Muscle layer of colon (tissue), 2 donors: ENCODE results near the gene TAOK3.
"Not testable (repeated sequence)": the region's sequence is repeated elsewhere in the genome, so short reads cannot be mapped to it uniquely, and the experiment has no call there.

Source experiments
- H3K27ac ChIP-seq: one replicate; pipeline ENCODE4 v1.7.0; 2013; ENCODE audit warnings: low read depth, mild to moderate bottlenecking, low read length, moderate library complexity
- H3K27me3 ChIP-seq, 2 donors: one replicate each; pipeline ENCODE4 v1.7.0; 2013; ENCODE audit warnings: low read length in 2 of 2, mild to moderate bottlenecking in 2 of 2; ENCODE audit not compliant: insufficient read depth in 2 of 2, control insufficient read depth in 1 of 2
- H3K36me3 ChIP-seq: one replicate; pipeline ENCODE4 v1.7.0; 2013; ENCODE audit warnings: mild to moderate bottlenecking, low read length; ENCODE audit not compliant: insufficient read depth
- H3K4me1 ChIP-seq: one replicate; pipeline ENCODE4 v1.7.0; 2013; ENCODE audit warnings: mild to moderate bottlenecking, low read length; ENCODE audit not compliant: insufficient read depth
- H3K4me3 ChIP-seq, 2 donors: one replicate each; pipeline ENCODE4 v1.7.0; 2013; ENCODE audit warnings: low read length in 2 of 2, low read depth in 1 of 2, mild to moderate bottlenecking in 1 of 2, moderate library complexity in 1 of 2
- H3K9ac ChIP-seq: one replicate; pipeline ENCODE4 v1.7.0; 2013; ENCODE audit warnings: low read length
- H3K9me3 ChIP-seq: one replicate; pipeline ENCODE4 v1.7.0; 2013; ENCODE audit warnings: mild to moderate bottlenecking, low read length
- donor health status: abdominal sarcoma.
- donor health status: Adenocarcinoma of cecum.

TAOK3 gene

DNA sequence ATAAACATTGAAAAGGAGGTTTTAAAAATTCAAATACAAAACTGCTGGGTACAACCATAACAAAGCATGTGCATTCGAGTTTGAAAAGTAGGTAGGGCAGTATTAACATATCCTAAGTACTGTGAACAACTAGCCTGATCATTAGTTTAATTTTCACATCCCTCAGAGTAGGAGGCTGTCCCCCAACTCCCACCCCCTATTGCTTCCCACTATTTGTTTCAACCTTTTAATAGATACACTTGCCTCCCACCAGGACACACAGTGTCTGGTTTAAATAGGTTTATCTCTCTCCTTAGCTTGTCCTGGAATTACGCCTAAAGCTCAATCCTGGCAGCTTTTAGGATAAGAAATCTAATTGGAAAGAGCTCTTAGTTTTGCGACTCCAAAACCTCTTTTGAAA is 2.1 kb downstream of the TAOK3 start:
- Histone ChIP-seq H3K36me3 (no peaks in the 10 kb centered on the region), H3K4me3 (peak overlapping the region in 1 of 2 donors; percentile 88), H3K9ac (peak overlapping the region; percentile 19), H3K27me3 (no peaks in the 10 kb centered on the region), H3K27ac (no peak overlapping the region), H3K4me1 (peaks cover 27% of the 10 kb centered on the region), H3K9me3 (no peaks in the 10 kb centered on the region)

DNA sequence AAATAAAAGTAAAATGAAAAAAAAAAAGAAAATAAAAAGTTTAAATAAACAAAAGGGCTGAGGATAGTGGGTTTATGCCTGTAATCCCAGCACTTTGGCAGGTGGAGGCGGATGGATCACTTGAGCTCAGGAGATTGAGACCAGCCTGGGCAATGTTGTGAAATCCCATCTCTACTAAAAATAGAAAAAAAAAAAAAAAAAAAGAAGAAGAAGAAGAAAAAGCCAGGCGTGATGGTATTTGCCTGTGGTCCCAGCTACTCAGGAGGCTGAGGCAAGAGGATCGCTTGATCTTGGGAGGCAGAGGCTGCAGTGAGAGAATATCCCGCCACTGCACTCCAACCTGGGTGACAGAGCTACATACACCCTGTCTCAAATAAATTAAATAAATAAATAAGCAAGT is 3.9 kb downstream of the TAOK3 start:
- peaks cover 18% of the 10 kb centered on the region for H3K4me1 ChIP-seq
- H3K27me3 ChIP-seq = no peaks in the 10 kb centered on the region
- H3K9me3 ChIP-seq = no peaks in the 10 kb centered on the region
- no peak overlapping the region for H3K27ac ChIP-seq
- no peak overlapping the region for H3K4me3 ChIP-seq
- no peaks in the 10 kb centered on the region for H3K36me3 ChIP-seq
- H3K9ac ChIP-seq = no peak overlapping the region

DNA sequence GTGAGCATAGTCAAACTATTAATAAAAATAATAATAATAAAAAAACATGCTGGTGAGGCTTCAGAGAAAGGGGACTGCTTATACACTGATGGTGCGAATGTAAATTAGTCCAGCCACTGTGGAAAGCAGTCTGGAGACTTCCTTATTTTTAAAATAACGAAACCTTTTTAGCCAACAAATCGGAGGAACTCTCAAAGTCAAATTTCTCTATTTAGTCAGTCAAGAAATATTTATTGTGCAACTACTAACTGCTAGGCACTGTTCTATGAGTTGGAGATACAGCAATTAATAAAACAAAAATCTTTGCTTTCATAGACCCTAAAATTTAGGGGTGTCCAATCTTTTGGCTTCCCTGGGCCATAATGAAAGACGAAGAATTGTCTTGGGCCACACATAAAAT is 10.8 kb downstream of the TAOK3 start:
- no peaks in the 10 kb centered on the region for H3K36me3 ChIP-seq
- no peak overlapping the region for H3K9ac ChIP-seq
- peaks cover 9% of the 10 kb centered on the region for H3K4me1 ChIP-seq
- no peaks in the 10 kb centered on the region for H3K9me3 ChIP-seq
- no peak overlapping the region for H3K27ac ChIP-seq
- H3K27me3 ChIP-seq = no peaks in the 10 kb centered on the region
- H3K4me3 ChIP-seq = no peak overlapping the region

DNA sequence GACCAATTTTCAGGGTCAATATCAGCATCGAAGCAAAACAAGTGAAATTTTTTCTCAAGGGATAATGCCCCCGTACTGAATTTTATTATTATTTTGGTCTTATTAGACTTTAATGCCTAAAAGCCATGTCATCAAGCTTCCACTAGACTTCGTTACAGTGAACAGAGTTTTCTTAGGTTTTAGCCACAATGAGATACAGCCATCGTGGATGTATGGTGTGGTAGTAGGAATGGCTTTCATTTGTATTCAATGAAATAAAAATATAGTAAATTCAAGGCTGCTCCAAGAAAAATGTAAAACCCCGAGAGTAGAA is 11.7 kb downstream of the TAOK3 start:
- no peak overlapping the region for H3K9ac ChIP-seq
- H3K36me3 ChIP-seq = no peaks in the 10 kb centered on the region
- no peak overlapping the region for H3K27ac ChIP-seq
- no peaks in the 10 kb centered on the region for H3K27me3 ChIP-seq
- peaks cover 18% of the 10 kb centered on the region for H3K4me1 ChIP-seq
- H3K9me3 ChIP-seq = no peaks in the 10 kb centered on the region
- H3K4me3 ChIP-seq = no peak overlapping the region

DNA sequence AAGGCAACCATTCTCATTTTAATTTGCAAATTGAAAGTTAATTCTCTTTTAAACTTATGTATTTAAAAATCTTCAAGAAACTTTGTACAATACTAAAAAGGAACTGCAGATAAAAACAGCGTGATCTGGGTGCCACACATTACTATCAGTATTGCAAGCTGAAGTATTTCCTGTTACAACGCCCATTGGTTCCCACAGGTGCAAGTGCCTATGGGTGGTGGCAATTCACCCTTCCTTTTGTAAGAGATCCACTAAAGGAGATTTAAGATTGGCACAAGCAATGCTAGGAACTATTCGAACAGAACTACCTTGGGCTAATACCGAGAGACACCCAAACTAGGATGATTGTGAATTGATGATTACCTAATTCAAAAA is 13.2 kb downstream of the TAOK3 start:
- H3K27ac ChIP-seq = no peak overlapping the region
- no peaks in the 10 kb centered on the region for H3K27me3 ChIP-seq
- no peak overlapping the region for H3K4me3 ChIP-seq
- no peaks in the 10 kb centered on the region for H3K36me3 ChIP-seq
- H3K9me3 ChIP-seq = no peaks in the 10 kb centered on the region
- peaks cover 20% of the 10 kb centered on the region for H3K4me1 ChIP-seq
- H3K9ac ChIP-seq = no peak overlapping the region

DNA sequence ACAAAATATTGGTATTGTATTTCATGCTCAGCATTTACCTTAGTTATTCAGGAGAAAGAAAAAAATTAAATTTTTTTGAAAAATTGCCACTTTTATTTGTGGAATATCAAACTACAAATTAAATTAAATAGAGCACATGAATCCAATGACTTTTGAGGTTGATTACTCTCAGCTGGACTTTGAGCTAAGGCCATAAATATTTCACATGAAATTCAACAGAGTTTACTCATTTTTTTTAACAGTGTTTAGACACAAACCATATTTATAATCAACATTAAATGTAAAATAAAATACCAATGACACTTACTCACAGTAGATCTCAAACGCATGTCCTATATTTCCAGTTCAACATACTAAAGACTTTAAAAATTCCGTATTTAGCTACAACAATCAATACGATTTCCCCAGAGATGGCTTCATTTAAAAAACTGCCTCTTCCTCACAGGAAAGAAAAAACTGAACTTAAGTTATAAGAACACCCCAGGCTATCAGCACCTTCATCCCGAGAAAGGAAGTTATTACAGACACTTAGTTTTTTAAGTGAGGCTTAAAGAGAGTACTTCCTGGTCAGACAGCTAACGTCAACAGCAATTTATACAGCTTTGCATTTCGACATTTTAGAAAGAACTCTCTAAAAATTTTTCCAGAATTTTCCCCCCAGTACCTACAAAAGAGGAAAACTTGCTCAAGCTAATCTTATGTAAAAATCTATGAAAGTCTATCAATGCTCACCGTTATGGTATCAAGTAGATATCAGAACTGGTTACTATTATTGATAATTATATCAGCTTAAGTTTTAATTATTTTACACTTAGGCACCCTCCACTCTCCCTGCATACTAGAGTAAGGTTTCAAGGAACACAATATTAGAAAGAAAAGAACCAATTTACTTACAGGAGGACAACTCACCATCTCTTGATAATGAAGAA is 13.8 kb downstream of the TAOK3 start:
- no peaks in the 10 kb centered on the region for H3K9me3 ChIP-seq
- peaks cover 20% of the 10 kb centered on the region for H3K4me1 ChIP-seq
- H3K36me3 ChIP-seq = no peaks in the 10 kb centered on the region
- no peaks in the 10 kb centered on the region for H3K27me3 ChIP-seq
- H3K9ac ChIP-seq = no peak overlapping the region
- no peak overlapping the region for H3K4me3 ChIP-seq
- no peak overlapping the region for H3K27ac ChIP-seq

DNA sequence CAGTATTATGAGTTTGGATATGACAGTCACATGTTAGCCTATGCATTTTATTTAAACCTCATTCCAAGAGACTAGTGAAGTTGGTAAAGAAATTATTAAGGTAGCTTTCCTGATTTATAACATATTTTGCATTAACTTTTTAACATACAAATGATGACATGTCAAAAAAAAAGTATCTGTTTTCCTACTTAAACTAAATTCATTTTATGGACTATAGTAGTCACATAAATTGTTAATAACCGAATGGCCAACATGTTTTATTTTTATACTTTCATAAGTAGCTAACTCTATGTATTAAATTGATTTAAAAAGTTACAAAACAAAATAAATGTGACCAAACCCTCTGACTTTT is 14.7 kb downstream of the TAOK3 start:
- Histone ChIP-seq H3K27ac (no peak overlapping the region), H3K4me3 (no peak overlapping the region)

DNA sequence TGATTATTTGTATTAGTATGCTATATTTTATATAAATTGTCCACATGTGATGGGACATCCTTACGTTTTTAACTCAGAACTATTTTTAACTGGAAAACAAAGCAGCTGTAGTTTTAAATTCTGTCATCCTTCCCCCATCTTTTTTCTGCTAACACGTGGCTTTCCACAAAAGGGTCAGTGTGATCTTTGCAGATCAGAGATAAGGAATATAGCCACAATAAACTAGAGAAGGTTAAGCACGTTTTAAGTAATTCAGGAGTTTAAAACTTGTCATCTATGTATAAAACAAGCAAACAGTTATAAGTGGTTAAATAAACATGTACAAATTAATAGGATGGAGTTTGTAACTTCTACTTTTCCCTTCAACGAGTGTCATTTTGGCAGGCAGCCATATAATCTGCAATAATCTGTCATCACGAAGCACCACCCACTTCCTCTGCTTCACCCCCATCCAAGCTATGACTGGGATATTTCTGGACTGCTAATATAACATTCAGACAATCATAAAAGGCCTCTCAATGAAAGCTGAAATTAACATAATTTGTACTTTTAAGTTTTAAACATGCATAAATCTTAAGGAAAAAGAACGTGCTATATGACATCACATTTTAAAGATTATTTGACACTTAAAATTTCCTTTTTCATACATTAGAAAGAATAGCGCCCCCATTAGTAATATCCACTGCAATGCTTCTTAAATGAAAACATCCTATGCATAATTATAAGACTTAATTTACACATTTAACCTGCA is 15.3 kb downstream of the TAOK3 start:
- Histone ChIP-seq H3K9ac (no peak overlapping the region), H3K9me3 (no peaks in the 10 kb centered on the region), H3K27ac (no peak overlapping the region), H3K4me1 (peaks cover 20% of the 10 kb centered on the region), H3K27me3 (no peaks in the 10 kb centered on the region), H3K4me3 (no peak overlapping the region), H3K36me3 (no peaks in the 10 kb centered on the region)

More for the DNA sequence above, 14.7 kb downstream of the TAOK3 start:
- Histone ChIP-seq H3K9ac (no peak overlapping the region), H3K36me3 (no peaks in the 10 kb centered on the region), H3K9me3 (no peaks in the 10 kb centered on the region), H3K4me1 (peaks cover 20% of the 10 kb centered on the region), H3K27me3 (no peaks in the 10 kb centered on the region)

DNA sequence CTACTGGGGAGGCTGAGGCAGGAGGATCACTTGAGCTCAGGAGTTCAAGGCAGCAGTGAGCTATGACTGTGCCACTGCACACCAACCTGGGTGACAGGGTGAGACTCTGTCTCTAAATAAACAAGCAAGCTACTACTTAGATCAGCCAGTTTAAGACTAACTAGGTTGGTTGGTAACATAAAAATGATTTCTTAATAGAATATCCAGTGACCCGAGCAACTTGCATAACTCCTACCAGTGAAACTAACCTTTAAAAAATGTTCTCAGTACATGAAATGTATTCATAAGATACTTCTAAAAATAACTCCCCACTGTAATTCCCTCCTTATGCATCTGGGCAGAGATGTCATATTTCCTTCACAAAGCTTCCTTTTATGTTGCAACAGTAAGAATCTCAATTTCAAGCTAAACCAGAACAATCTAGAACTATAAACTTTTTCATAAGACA is 15.9 kb downstream of the TAOK3 start:
- no peaks in the 10 kb centered on the region for H3K27me3 ChIP-seq
- no peaks in the 10 kb centered on the region for H3K9me3 ChIP-seq
- H3K9ac ChIP-seq = no peak overlapping the region
- H3K36me3 ChIP-seq = no peaks in the 10 kb centered on the region
- H3K27ac ChIP-seq = no peak overlapping the region
- H3K4me1 ChIP-seq = peaks cover 20% of the 10 kb centered on the region
- H3K4me3 ChIP-seq = no peak overlapping the region

DNA sequence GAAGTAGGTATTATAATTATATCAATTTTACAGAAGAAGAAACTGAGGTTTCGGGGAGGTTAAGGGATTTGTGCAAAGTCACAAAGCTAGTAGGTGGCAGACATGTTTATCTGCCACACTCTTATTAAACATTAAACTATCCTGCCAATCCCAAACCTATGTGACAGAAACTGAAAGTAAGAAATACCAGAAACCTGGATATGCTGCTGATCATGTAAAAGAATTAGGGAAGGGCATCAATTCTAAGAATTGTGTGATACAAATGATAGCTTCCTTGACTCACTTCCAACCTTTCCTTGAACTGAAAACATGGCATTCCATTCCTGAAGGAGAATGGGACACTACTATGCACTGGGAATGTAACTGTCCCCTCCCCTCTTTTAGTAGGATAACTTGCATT is 16.9 kb downstream of the TAOK3 start:
- Histone ChIP-seq H3K9ac (no peak overlapping the region), H3K9me3 (no peaks in the 10 kb centered on the region), H3K27me3 (no peaks in the 10 kb centered on the region), H3K4me1 (peaks cover 20% of the 10 kb centered on the region), H3K36me3 (no peaks in the 10 kb centered on the region), H3K27ac (no peak overlapping the region), H3K4me3 (no peak overlapping the region)

DNA sequence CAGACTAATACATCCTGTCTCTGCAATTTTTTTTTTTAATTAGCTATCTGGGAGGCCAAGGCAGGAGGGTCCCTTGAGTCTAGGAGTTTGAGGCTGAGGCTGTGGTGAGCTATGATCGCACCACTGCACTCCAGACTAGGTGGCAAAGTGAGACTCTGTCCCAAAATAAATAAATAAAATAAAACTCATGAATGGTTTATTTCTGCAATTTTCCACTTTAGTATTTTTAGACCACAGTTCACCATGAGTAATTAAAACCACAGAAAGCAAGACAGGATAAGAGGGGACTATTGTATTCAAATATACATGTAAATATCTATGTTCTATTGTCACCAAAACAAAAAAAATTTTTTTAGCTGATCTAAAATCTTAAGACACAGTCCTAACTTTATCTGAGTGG is 17.8 kb downstream of the TAOK3 start:
- Histone ChIP-seq H3K36me3 (no peaks in the 10 kb centered on the region), H3K9me3 (no peaks in the 10 kb centered on the region), H3K27ac (no peak overlapping the region), H3K4me1 (peaks cover 20% of the 10 kb centered on the region), H3K27me3 (no peaks in the 10 kb centered on the region), H3K9ac (no peak overlapping the region), H3K4me3 (no peak overlapping the region)

DNA sequence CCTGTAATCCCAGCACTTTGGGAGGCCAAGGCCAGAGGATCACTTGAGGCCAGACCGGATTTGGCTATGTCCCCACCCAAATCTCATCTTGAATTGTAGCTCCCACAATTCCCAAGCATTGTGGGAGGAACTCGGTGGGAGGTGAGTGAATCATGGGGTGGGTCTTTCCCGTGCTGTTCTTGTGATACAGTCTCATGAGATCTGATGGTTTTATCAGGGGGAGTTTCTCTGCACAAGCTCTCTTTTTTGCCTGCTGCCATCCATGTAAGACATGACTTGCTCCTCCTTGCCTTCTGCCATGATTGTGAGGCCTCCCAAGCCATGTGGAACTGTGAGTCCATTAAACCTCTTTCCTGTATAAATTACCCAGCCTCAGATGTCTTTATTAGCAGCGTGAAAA is 18.2 kb downstream of the TAOK3 start:
- not testable (repeated sequence) for H3K4me3 ChIP-seq, H3K9me3 ChIP-seq, H3K27me3 ChIP-seq, H3K9ac ChIP-seq, H3K36me3 ChIP-seq, H3K27ac ChIP-seq
- H3K4me1 ChIP-seq = peaks cover 20% of the 10 kb centered on the region
